IPS-18c (cell line): ENCODE measurements around the gene INPP5A.

Experiments
- H3K4me3 ChIP-seq: 2 replicates; pipeline ENCODE4 v1.7.0; 2013; ENCODE audit warnings: low read depth, mild to moderate bottlenecking, low read length, moderate library complexity; ENCODE audit not compliant: insufficient read depth
- H3K9me3 ChIP-seq: one replicate; pipeline ENCODE4 v1.6.1; 2013; ENCODE audit warnings: mild to moderate bottlenecking, low read length, moderate library complexity; ENCODE audit not compliant: control insufficient read depth, insufficient read depth

The INPP5A gene

DNA sequence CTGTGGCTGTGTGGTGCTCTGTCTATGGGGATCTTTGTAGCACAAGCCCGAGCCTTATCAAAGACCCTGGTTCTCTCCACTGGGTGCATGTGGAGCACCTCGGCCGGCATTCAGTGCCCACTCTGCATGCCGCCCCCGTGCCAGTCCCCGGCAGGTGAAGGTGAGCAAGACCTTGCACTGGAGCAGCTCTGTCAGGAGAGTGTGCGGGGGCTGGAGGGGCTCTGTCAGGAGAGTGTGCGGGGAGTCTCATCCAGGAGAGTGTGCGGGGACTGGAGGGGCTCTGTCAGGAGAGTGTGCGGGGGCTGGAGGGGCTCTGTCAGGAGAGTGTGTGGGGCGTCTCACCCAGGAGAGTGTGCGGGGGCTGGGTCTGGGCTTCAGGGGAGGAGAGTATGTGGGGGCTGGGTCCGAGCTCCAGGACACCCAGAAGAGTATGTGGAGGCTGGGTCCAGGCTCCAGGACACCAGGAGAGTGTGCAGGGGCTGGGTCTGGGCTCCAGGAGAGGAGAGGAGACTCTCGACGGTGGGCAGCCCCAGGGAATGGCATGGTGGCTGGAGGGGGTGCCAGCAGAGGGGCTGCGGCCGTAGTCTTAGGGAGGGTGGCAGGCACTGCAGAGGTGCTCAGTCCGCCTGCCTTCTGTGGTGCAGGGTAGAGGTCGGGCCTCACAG lies 40.8 kb downstream of the INPP5A start:
- Histone ChIP-seq H3K4me3 (no peak overlapping the region), H3K9me3 (no peaks in the 10 kb centered on the region)

- Histone ChIP-seq H3K4me3 (no peak overlapping the region), H3K9me3 (no peaks in the 10 kb centered on the region)
Observed at GRCh38 chr10:132579027-132579859, 41.7 kb downstream of the INPP5A start.

DNA sequence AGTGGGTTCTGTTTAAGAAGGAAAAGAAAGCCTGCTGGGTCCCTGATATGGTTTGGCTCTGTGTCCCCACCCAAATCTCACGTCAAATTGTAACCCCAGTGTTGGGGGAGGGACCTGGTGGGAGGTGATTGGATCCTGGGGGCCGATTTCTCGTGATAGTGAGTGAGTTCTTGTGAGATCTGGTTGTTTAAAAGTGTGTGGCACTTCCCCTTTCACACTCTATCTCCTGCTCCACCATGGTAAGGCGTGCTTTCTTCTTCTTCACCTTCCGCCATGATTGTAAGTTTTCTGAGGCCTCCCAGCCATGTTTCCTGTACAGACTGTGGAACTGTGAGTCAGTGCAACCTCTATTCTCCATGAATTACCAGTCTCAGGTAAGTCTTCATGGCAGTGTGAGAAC lies 42.6 kb downstream of the INPP5A start:
- H3K9me3 ChIP-seq, result no peaks in the 10 kb centered on the region

DNA sequence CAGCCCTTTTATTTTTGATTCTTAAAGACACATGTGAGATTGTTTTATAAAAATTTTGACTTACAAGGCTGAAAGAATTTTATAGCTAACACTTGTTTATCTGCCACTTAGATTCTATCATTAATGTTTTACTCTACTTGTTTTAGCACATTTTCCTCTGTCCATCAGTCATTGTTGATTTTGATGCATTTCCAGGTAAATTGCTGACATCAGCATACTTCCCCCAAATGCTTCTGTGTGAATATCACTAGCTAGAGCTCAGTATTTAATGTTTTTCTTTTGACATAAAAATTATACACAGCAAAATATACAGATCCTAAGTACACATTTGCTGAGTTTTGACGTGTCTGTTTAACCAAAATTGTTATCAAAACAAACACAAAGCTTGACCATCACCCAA lies 43.0 kb downstream of the INPP5A start:
- Histone ChIP-seq H3K9me3 (no peaks in the 10 kb centered on the region), H3K4me3 (no peak overlapping the region)

More for the DNA sequence above, 42.6 kb downstream of the INPP5A start:
- H3K4me3 ChIP-seq, result no peak overlapping the region

DNA sequence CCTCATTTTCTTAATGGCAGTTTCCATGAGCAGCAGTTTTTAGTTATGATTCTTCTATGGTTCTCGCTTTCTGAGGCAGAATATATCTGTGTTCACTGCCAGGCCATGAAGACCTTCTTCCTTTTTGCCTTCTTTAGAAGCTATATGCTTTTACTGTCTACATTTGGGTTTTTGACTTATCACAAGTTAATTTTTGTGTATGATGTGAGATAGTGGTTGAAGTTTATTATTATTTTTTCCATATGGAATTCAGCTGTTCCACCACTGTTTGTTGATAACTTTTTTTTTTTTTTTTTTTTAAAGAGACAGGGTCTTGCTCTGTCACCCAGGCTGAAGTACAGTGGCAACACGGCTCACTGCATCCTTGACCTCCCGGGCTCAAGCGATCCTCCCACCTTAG lies 44.5 kb downstream of the INPP5A start:
- H3K9me3 ChIP-seq, result no peaks in the 10 kb centered on the region

DNA sequence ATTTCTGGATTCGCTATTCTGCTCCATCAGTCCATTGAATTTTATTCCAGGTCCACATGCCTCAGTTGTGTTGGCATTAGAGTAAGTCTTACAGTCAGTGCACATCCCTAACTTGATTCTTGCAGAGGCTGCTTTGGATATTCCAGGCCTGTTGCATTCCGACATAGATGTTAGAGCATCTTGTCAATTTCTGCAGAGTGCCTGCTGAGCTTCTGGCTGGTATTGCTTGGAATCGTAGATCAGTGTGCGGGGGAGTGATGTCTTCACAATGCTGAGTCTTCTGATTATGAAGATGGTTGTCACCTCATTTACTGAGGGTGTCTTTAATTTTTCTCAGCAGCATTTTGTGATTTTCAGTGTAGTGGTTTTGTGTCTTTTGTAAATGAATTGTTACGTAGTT lies 45.2 kb downstream of the INPP5A start:
- Histone ChIP-seq H3K4me3 (no peak overlapping the region), H3K9me3 (peaks cover 2% of the 10 kb centered on the region)

More for the DNA sequence above, 44.5 kb downstream of the INPP5A start:
- H3K4me3 ChIP-seq, result no peak overlapping the region

DNA sequence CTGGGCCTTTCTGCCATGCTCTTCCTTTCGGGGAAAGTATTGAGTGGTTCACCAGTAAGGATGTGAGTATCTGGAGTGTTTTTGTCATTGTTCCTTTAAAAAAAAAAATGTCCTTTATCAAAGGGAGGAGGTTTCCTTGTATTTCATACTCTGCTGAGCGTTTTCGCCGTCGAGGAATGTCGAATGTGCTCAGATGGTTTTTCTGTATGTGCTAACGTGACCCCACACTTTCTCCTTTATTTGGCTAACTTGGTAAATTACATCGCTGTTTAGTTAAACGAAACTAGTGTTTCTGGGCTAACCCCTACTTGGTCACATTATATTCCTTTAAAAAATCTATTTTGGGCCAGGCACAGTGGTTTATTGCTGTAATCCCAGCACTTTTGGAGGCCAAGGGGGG lies 45.9 kb downstream of the INPP5A start:
- H3K4me3 ChIP-seq, result no peak overlapping the region
- peaks cover 2% of the 10 kb centered on the region for H3K9me3 ChIP-seq

- H3K4me3 ChIP-seq, result no peak overlapping the region
- H3K9me3 ChIP-seq, result peaks cover 2% of the 10 kb centered on the region
Observed at GRCh38 chr10:132584081-132584480, 46.5 kb downstream of the INPP5A start.

DNA sequence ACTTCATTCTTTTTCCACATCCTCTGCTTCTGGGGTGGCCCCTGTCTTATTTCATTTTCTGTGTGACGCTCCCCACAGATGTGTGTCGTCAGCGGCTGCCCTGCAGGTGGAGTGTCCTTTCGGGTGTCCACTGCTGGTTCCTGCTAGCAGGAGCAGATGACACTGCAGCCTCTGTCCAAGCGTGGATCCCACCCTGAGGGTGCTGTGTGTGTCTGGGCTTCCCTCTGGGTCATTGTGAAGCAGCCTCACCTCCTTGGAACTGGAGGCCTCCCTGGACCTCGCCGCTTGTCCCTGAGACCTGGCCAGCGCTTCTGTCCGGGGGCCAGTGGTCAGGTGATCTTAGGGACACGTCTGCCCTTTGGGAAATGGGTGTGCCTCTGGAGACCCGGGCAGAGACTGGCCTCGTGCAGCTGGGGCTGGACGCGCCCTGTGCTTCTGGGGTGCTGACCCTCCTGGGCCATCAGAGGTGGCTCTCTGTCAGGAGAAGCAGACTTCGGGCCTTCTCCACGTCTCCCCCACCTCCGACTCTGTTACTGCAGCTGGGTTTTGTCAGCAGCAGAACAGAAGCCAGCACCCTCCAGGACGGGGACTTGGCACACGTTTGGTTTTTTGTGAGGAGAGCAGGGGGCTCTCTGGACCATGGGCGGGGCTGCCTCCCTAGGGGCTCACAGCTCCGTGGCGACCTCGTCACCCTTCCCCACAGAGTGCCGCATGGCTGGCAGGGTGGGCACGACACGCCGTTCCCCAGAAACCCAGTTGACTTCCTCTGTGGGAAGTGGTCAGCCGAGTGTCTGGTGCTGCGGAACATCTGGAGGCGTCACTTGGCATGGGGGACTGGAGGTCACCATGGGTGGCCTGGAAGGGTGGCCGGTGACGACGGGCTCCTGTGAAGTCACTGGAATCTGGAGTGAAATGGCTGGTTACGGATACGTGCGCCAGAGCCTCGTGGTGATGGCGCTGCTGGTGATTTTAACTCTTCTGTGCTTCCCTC lies 48.4 kb downstream of the INPP5A start:
- Histone ChIP-seq H3K9me3 (peaks cover 4% of the 10 kb centered on the region), H3K4me3 (no peak overlapping the region)

GRCh38 chr10:132586739-132587138 lies 49.2 kb downstream of the INPP5A start:
- Histone ChIP-seq H3K4me3 (no peak overlapping the region), H3K9me3 (peaks cover 4% of the 10 kb centered on the region)

DNA sequence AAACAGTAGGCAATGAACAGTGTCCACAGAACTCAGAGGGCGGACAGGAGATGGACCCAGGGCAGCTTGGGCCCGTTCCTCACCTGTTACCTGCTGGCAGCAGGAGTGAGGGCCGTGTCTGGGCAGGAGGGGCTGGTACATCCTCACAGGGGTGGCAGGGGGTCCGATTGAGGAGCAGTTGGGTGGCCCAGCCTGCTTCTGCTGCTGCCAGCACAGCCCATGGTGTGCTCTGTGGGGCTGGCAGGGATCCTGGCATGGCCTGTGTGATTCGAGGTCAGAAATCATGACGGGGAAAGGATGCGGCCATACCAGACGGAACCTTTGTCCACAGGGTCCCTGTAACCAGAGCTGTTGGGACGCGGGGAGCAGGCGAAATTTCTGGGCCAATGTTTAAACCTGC lies 49.6 kb downstream of the INPP5A start:
- Histone ChIP-seq H3K9me3 (peaks cover 4% of the 10 kb centered on the region), H3K4me3 (no peak overlapping the region)

DNA sequence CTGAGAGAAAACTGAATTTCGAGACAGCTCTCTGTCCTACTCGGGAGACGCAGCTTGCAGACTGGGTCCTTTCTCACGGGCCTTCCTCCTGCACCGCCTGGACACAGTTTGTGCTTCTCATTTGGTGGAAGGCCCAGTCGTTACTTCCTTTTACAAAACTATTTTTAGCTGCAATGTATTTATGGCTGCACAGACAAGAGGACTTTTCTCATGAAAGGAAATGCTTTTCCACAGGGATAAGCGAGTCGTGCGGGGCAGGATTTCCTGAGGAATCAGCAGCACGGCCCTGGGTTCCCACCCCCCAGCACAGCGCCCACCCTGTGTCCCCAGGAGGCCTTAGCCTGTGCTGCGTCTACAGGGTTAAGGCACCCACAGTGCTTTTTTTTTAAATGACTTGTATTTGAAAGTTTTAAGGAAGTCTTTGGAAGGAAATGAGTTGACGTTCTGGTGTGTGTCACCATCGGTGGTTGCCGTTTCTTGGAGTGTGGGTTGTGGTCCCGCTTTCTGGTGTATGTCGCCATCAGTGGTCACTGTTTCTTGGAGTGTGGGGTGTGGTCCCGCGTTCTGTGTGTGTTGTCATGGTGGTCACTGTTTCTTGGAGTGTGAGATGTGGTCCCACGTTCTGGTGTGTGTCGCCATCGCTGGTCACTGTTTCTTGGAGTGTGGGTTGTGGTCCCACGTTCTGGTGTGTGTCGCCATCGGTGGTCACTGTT lies 50.9 kb downstream of the INPP5A start:
- peaks cover 4% of the 10 kb centered on the region for H3K9me3 ChIP-seq
- no peak overlapping the region for H3K4me3 ChIP-seq

DNA sequence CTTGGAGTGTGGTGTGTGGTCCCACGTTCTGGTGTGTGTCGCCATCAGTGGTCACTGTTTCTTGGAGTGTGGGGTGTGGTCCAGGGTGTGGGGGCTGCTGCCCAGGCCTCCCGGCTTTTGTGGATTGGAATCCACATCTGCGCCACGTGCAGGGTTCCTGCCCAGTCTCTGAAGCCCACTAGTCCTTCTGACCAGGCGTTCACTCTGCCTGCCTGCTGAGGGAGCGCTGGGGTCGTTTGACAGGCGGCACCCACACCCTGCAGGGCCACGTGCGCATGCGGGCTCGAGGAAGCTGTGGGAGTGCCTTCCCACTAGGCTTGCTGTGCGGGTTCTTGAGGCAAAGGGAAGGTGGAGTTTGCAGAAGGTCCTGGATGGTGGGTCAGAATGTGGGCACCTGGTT lies 51.4 kb downstream of the INPP5A start:
- H3K9me3 ChIP-seq, result peaks cover 4% of the 10 kb centered on the region
- no peak overlapping the region for H3K4me3 ChIP-seq

DNA sequence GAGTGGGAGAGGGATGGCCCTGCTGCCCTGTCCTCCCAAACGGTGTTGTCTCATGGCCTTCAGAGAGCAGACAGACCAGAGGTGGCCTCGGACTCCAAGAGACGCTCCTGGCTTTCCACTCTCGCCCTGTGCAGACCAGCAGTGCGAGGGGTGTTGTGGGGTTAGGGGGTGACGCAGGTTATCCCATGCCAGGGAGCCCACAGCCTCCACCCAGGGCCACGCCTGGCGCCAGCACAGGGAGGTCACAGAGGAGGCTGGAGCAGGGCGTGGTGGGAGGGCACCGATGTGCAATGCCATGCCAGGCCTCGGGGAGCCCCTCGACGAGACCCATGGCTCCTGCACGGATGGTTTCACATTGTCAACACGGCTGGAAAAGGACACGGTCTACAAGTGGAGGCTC lies 52.1 kb downstream of the INPP5A start:
- H3K4me3 ChIP-seq, result no peak overlapping the region
- peaks cover 4% of the 10 kb centered on the region for H3K9me3 ChIP-seq

DNA sequence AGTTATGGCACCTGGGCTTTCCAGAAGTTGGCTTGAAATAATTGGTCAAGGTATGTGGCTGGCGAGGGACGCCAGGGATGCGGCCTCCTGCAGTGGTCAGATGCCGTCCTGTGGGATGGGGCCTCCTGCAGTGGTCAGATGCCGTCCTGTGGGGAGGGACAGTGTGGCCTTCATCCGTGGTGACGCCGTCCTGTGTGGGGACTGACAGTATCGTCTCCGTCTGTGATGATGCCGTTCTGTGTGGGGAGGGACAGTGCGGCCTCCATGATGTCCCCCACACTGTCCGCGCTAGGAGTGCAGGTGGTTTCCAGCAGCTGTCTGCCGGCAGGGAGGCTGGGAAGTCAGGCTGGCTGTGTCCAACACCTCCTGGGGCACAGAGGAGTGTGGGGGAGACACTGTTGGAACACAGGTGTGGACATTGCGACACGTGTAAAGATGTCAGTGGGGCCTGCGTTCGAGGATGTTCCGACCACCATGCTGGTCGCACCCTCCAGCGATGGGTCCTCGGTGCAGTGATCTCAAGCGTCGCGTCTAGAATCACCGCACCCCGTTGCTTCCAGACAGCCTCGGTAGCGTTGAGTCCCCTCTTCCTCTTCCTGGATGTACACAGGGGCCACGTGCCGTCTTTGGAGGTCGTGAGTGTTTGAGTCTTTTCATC lies 52.6 kb downstream of the INPP5A start:
- Histone ChIP-seq H3K9me3 (peaks cover 4% of the 10 kb centered on the region), H3K4me3 (no peak overlapping the region)

DNA sequence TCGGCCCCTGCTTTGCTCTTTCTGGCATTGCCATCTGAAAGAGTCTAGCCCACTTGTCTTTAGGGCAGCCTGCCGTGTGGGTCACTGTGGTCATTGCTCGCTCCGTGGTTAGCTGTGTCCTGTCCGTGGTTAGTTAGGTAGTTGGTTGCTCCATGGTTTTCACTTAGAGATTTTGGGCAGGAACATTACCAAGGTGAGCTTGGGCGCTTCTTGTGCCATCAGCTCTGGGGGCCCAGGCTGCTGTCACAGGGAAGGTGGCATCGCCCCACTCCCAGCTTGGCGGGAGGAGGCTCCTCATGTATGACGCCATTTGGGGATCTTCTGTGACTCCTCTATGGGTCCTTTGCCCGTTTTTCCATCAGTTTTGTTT lies 53.1 kb downstream of the INPP5A start:
- Histone ChIP-seq H3K9me3 (peaks cover 4% of the 10 kb centered on the region), H3K4me3 (no peak overlapping the region)
